K562 (cell line): ENCODE results near the gene USP27X. TPM values are rescaled to one million over a fixed set of nuclear protein-coding genes. Genes with fewer than 3 reads are reported as not detected.
A peak's percentile ranks its signal among the peaks of the same experiment; 100 is the strongest.

Experiments
- CBX1 ChIP-seq: sonication (generic); IDR thresholded peaks from 2 replicates; pipeline ENCODE4 v1.6.1; 2016; ENCODE audit warnings: antibody characterized with exemption, low read depth, mild to moderate bottlenecking
- DACH1 ChIP-seq: fragments of 450-650 bp; IDR thresholded peaks from 2 replicates; pipeline ENCODE4 v1.6.1; 2018; ENCODE audit not compliant: partially characterized antibody
- FIP1L1 ChIP-seq: fragments of 200-400 bp; formaldehyde crosslinking; IDR thresholded peaks from 2 replicates; pipeline ENCODE4 v1.6.1; 2018; ENCODE audit warnings: mild to moderate bottlenecking, low read depth, low read length; ENCODE audit not compliant: poor library complexity, severe bottlenecking
- MCM2 ChIP-seq: fragments of 450-650 bp; IDR thresholded peaks from 2 replicates; pipeline ENCODE4 v1.6.1; 2017; ENCODE audit warnings: low read depth, mild to moderate bottlenecking
- RCOR1 ChIP-seq, 2 experiments: IDR thresholded peaks; 2 replicates each; pipeline ENCODE4 v1.6.1; 2012; ENCODE audit warnings: low read depth in 2 of 2, low read length in 2 of 2, borderline replicate concordance in 1 of 2, improper control_type of control experiment in 1 of 2
- REST ChIP-seq, 2 experiments: fragments of 450-650 bp; formaldehyde crosslinking in 1 of 2; IDR thresholded peaks; 2 replicates each; pipeline versions ENCODE4 v1.4.0 to v1.6.1; 2014 to 2020; ENCODE audit warnings: mild to moderate bottlenecking in 2 of 2, borderline replicate concordance in 1 of 2, low read depth in 1 of 2
- STAG1 ChIP-seq: sonication (generic); formaldehyde crosslinking; IDR thresholded peaks from 2 replicates; pipeline ENCODE4 v1.5.0; 2020; ENCODE audit warnings: missing genetic modification reagents, borderline replicate concordance
- ZFP30 ChIP-seq: fragments of 250-450 bp; sonication (Bioruptor Pico); IDR thresholded peaks from 2 replicates; pipeline ENCODE4 v1.8.0; 2022; ENCODE audit warnings: moderate library complexity, mild to moderate bottlenecking, inconsistent platforms, borderline replicate concordance
- ZNF644 ChIP-seq: fragments of 200-800 bp; sonication (Bioruptor generic); IDR thresholded peaks from 2 replicates; pipeline ENCODE4 v1.6.1; 2016; ENCODE audit warnings: low read depth, missing genetic modification characterization, missing compliant biosample characterization
- polyA plus RNA-seq, 8 experiments: library from polyadenylated mRNA; depleted of rRNA in 4 of 8; stranded (reverse) in 5 of 8; unstranded in 3 of 8; fragments of >200 nt; fragmentation: Nextera tagmentation in 2 of 8; fragmentation: Illumina TruSeq in 1 of 8; extraction: Ambion mirVana in 2 of 8; extraction: Trizol in 1 of 8; gene quantifications; 2 replicates each; pipeline versions ENCODE4 v1.2.1 to v1.2.3, GENCODE V29; 2011 to 2014; ENCODE audit warnings: inconsistent platforms in 1 of 8, missing spikeins in 1 of 8
- total RNA-seq, 7 experiments: library from RNA; depleted of rRNA in 6 of 7; stranded (reverse); fragments of >200 nt in 6 of 7; fragmentation: Illumina TruSeq in 2 of 7; extraction: Trizol in 2 of 7; gene quantifications; 2 replicates each; pipeline versions ENCODE4 v1.2.1 to v1.2.3, GENCODE V29; 2011 to 2021; ENCODE audit warnings: low replicate concordance in 1 of 7
- TF ChIP-seq, protein P1 (sequence below): fragments of 250-450 bp; sonication (Bioruptor Pico); IDR thresholded peaks from 2 replicates; pipeline ENCODE4 v1.4.0; 2020; ENCODE audit warnings: mild to moderate bottlenecking, moderate library complexity
- TF ChIP-seq, protein P2 (sequence below): IDR thresholded peaks from 2 replicates; pipeline ENCODE4 v1.6.1; 2011; ENCODE audit not compliant: insufficient read length; ENCODE audit errors: extremely low read depth

The USP27X gene
- total and polyA plus RNA-seq, 9 of the 15 experiments (the other 6 are each of a cell fraction or from before 2014, with no cell fraction given), result 0.15 to 4.7 (median 1.6) TPM

- TF ChIP-seq CBX1 (no peak), ZNF644 (no peak), STAG1 (CRISPR knock-in tag) (no peak), ZFP30 (CRISPR knock-in tag) (no peak), DACH1 (no peak), FIP1L1 (no peak), REST (IDR thresholded peaks at IDR 0.05; ENCODE audit: borderline replicate concordance) (peak; percentile 9; the same call in 1 of the 2 replicates), REST (CRISPR knock-in tag; IDR thresholded peaks at IDR 0.05; ENCODE audit: low read depth) (no peak), MCM2 (no peak), RCOR1 (IDR thresholded peaks at IDR 0.05; ENCODE audit: borderline replicate concordance in 1 of 2, low read depth in 2 of 2, low read length in 2 of 2) (no peak)
- TF ChIP-seq, protein P1, sequence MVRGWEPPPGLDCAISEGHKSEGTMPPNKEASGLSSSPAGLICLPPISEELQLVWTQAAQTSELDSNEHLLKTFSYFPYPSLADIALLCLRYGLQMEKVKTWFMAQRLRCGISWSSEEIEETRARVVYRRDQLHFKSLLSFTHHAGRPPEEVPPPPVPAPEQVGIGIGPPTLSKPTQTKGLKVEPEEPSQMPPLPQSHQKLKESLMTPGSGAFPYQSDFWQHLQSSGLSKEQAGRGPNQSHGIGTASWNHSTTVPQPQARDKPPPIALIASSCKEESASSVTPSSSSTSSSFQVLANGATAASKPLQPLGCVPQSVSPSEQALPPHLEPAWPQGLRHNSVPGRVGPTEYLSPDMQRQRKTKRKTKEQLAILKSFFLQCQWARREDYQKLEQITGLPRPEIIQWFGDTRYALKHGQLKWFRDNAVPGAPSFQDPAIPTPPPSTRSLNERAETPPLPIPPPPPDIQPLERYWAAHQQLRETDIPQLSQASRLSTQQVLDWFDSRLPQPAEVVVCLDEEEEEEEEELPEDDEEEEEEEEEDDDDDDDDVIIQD (CRISPR knock-in tag), result no peak
- TF ChIP-seq, protein P2, sequence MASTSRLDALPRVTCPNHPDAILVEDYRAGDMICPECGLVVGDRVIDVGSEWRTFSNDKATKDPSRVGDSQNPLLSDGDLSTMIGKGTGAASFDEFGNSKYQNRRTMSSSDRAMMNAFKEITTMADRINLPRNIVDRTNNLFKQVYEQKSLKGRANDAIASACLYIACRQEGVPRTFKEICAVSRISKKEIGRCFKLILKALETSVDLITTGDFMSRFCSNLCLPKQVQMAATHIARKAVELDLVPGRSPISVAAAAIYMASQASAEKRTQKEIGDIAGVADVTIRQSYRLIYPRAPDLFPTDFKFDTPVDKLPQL, result no peak
- TF ChIP-seq, all 486 proteins: peak for 58
Observed at GRCh38 chrX:49878834-49879655, at the start of gene USP27X (continued).
